ENCODE measurements around the gene PCSK9. TPM values are rescaled to one million over a fixed set of nuclear protein-coding genes. Genes with fewer than 3 reads are reported as not detected.

PCSK9 gene
- under 1 TPM in 1 of 2 donors, not detected in 1; 0.45 TPM for total RNA-seq

DNA sequence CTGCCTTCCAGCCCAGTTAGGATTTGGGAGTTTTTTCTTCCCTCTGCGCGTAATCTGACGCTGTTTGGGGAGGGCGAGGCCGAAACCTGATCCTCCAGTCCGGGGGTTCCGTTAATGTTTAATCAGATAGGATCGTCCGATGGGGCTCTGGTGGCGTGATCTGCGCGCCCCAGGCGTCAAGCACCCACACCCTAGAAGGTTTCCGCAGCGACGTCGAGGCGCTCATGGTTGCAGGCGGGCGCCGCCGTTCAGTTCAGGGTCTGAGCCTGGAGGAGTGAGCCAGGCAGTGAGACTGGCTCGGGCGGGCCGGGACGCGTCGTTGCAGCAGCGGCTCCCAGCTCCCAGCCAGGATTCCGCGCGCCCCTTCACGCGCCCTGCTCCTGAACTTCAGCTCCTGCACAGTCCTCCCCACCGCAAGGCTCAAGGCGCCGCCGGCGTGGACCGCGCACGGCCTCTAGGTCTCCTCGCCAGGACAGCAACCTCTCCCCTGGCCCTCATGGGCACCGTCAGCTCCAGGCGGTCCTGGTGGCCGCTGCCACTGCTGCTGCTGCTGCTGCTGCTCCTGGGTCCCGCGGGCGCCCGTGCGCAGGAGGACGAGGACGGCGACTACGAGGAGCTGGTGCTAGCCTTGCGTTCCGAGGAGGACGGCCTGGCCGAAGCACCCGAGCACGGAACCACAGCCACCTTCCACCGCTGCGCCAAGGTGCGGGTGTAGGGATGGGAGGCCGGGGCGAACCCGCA lies at the start of gene PCSK9:
PCSK9 (plus strand) TSS at position 207 of the 741 bp plus-strand sequence; CDS start at position 497, 290 bp downstream.
- Histone ChIP-seq H3K27me3 (replicated peaks; ENCODE audit: insufficient read depth) (peaks cover 11% of the 10 kb centered on the region), H3K27ac (no peak within 1 kb of the TSS), H3K36me3 (no peaks in the 10 kb centered on the region), H3K4me3 (peak within 1 kb of the TSS in 1 of 2 donors; percentile 13), H3K9me3 (no peaks in the 10 kb centered on the region), H3K4me1 (replicated peaks) (no peaks in the 10 kb centered on the region)
- intact Hi-C loops (cut with DNase I): no loop called here
- TF ChIP-seq, protein P1, sequence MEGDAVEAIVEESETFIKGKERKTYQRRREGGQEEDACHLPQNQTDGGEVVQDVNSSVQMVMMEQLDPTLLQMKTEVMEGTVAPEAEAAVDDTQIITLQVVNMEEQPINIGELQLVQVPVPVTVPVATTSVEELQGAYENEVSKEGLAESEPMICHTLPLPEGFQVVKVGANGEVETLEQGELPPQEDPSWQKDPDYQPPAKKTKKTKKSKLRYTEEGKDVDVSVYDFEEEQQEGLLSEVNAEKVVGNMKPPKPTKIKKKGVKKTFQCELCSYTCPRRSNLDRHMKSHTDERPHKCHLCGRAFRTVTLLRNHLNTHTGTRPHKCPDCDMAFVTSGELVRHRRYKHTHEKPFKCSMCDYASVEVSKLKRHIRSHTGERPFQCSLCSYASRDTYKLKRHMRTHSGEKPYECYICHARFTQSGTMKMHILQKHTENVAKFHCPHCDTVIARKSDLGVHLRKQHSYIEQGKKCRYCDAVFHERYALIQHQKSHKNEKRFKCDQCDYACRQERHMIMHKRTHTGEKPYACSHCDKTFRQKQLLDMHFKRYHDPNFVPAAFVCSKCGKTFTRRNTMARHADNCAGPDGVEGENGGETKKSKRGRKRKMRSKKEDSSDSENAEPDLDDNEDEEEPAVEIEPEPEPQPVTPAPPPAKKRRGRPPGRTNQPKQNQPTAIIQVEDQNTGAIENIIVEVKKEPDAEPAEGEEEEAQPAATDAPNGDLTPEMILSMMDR (IDR thresholded peaks at IDR 0.05): no peak
- TF ChIP-seq POLR2AphosphoS5 (IDR thresholded peaks at IDR 0.05): no peak
- no peak for TF ChIP-seq POLR2A (IDR thresholded peaks at IDR 0.05)
- WGBS: under 1% methylated on average over 66 of the region's 67 CpGs
- DNase-seq (ENCODE audit: low spot score): no peak

DNA sequence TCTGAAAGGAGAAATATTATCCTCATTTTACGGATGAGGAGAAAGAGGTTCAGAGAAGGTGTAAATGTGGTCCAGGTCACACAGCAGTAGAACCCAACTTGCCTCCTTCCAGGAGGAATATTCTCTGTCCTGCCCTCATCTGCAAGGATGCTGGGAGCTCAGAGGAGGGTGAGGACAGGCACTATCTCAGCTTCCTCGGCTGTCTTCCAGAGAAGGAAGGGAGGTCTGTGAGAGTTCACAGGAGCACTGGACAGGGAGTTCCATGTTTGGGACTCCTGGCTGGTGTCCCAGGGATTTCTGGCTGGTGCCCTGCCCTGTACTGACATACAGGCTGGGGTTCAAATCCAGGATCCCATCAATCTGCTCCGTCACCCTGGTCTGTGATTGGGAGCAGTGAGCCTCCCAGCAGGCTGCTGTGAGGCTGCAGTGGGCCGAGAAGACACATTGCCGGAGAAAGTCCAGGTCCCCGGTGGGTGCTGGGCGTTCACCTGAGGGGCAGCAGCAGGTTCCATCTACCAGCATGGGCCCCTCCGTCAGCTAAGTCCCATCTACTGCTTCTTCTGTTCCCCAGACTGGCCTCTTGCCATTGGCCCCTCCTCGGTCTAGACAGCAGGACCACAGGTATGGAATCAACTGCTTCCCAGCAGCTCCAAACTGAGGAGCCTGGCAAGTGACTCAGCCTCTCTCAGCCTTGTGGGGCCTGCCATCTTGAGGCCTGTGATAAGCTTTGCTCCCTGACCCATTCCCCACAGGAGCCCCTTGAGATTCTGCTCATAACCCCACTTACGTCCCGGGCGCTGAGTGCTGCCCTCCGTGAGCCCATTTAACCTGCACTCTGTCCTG lies 49.2 kb upstream of the PCSK9 start:
- H3K27ac ChIP-seq: no peak overlapping the region
- intact Hi-C loops (cut with DNase I): no loop called here
- H3K4me1 ChIP-seq (replicated peaks): peaks cover 3% of the 10 kb centered on the region
- H3K36me3 ChIP-seq: no peaks in the 10 kb centered on the region
- 76% methylated on average over 13 of the region's 13 CpGs for WGBS
- no peak for DNase-seq (ENCODE audit: low spot score)
- H3K9me3 ChIP-seq: no peaks in the 10 kb centered on the region
- TF ChIP-seq POLR2AphosphoS5 (IDR thresholded peaks at IDR 0.05) (no peak), POLR2A (IDR thresholded peaks at IDR 0.05) (no peak)
- TF ChIP-seq, protein P1 (IDR thresholded peaks at IDR 0.05): no peak
- H3K27me3 ChIP-seq (replicated peaks; ENCODE audit: insufficient read depth): no peaks in the 10 kb centered on the region
- no peak overlapping the region for H3K4me3 ChIP-seq

DNA sequence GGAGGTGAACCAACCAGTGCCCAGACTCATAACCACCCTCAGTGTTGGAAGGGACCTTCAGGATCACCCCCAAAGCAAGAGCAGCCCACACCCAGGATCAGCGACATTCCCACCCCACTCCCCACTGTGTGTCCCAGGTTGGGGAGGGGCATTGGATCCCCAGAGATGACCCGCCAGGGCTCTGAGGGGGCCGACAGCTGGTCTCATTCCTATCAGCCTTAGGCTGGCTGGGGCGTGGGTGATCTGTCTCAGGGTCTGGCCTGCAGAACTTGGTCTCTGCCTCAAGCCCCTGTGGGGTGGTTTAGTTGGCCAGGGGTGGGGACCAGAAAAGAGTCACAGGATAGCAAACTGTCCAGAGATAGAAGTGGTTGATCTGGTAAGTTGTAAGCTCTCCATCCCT lies 48.4 kb upstream of the PCSK9 start:
- Histone ChIP-seq H3K36me3 (no peaks in the 10 kb centered on the region), H3K4me1 (replicated peaks) (peaks cover 3% of the 10 kb centered on the region), H3K4me3 (no peak overlapping the region), H3K27me3 (replicated peaks; ENCODE audit: insufficient read depth) (no peaks in the 10 kb centered on the region), H3K9me3 (no peaks in the 10 kb centered on the region), H3K27ac (no peak overlapping the region)
- 80% methylated on average over 3 of the region's 4 CpGs for WGBS
- DNase-seq (ENCODE audit: low spot score): no peak
- TF ChIP-seq, protein P1 (IDR thresholded peaks at IDR 0.05): no peak
- TF ChIP-seq POLR2AphosphoS5 (IDR thresholded peaks at IDR 0.05) (no peak), POLR2A (IDR thresholded peaks at IDR 0.05) (no peak)
- intact Hi-C loops (cut with DNase I): no loop called here

DNA sequence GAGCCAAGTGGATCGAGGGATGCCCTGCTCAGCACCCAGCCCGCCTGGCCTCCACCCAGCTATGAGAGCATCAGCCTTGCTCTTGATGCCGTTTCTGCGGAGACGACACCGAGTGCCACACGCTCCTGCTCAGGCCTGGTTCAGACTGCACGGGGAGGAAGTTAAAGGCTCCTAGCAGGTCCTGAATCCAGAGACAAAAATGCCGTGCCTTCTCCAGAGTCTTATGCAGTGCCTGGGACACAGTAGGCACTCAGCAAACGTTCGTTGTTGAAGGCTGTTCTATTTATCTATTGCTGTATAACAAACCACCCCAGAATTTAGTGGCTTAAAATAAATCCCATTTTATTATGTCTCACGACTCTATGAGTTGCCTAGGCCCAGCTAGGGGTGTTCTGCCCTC lies 47.4 kb upstream of the PCSK9 start:
- Histone ChIP-seq H3K27me3 (replicated peaks; ENCODE audit: insufficient read depth) (no peaks in the 10 kb centered on the region), H3K36me3 (no peaks in the 10 kb centered on the region), H3K9me3 (no peaks in the 10 kb centered on the region), H3K27ac (no peak overlapping the region), H3K4me3 (no peak overlapping the region), H3K4me1 (replicated peaks) (peaks cover 3% of the 10 kb centered on the region)
- no peak for TF ChIP-seq POLR2AphosphoS5 (IDR thresholded peaks at IDR 0.05)
- no peak for TF ChIP-seq POLR2A (IDR thresholded peaks at IDR 0.05)
- intact Hi-C loops (cut with DNase I): no loop called here
- 71% methylated on average over 11 of the region's 12 CpGs for whole genome bisulfite sequencing
- DNase-seq (ENCODE audit: low spot score): no peak

DNA sequence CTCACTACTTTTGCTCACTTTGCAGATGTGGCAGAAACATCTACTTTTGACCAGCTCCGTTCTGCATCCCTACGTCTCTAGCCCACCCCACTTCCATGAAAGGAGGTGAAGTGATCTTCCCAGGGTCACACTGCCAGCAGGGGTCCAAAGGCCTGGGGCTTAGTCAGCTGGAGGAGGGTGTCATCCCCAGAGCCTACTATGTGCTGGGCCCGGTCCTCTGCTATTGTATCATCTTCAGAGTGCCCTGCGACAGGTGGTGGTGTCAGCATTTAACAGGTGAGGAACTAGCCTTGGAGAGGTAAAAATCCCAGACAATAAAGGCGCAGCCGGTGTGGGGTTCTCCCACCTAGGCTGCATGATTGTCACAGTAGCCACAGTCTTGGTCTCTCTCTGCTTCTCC lies 46.2 kb upstream of the PCSK9 start:
- no peak for TF ChIP-seq POLR2A (IDR thresholded peaks at IDR 0.05)
- TF ChIP-seq, protein P1 (IDR thresholded peaks at IDR 0.05): no peak
- no peak overlapping the region for H3K4me3 ChIP-seq
- H3K27ac ChIP-seq: no peak overlapping the region
- H3K4me1 ChIP-seq (replicated peaks): no peaks in the 10 kb centered on the region
- H3K36me3 ChIP-seq: no peaks in the 10 kb centered on the region
- no peaks in the 10 kb centered on the region for H3K9me3 ChIP-seq
- intact Hi-C loops (cut with DNase I): no loop called here
- DNase-seq (ENCODE audit: low spot score): no peak
- 92% methylated on average over 6 of the region's 6 CpGs for WGBS
- no peaks in the 10 kb centered on the region for H3K27me3 ChIP-seq (replicated peaks; ENCODE audit: insufficient read depth)
